ENCODE measurements around the gene IMP4.

Gene IMP4

DNA sequence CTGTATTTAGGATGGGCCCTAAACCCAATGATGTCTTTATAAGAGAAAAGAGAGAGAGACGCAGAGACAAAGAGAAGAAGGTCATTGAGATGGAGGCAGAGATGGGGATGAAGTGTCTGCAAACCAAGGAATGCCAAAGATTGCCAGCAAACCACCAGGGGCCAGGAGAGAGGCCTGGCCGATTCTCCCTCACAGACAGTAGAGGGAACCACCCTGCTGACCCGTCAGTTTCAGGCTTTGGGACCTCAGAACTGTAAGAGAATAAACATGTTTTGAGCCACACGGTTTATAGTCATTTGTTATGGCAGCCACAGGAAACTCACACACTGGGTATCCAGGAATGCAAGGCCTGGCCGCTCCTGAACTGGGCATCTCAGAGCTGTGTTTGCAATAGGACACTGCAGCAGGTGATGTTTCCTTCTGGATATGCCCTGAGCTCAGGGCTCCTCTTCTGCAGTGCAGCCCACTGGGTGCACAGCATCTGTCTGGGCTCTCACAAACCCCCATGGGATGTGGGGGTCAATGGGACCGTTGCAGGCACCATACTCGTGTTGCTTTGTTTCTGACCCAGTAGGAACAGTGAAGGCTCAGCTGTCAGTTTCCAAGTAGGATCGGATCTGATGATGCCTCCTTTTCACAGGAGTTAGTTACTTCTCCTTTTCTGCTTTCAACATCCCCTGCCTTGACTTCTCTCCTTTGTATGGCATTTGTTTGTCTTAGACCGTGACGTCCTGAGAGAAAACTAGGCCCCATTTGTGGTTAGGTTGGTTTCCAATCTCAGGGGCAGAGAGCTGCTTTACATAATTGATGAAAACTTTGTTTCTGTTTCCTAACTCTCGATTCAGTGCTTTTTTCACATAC lies 34.0 kb downstream of the IMP4 start:
- DNase-seq (ENCODE audit: low read depth, low spot score): no peak

DNA sequence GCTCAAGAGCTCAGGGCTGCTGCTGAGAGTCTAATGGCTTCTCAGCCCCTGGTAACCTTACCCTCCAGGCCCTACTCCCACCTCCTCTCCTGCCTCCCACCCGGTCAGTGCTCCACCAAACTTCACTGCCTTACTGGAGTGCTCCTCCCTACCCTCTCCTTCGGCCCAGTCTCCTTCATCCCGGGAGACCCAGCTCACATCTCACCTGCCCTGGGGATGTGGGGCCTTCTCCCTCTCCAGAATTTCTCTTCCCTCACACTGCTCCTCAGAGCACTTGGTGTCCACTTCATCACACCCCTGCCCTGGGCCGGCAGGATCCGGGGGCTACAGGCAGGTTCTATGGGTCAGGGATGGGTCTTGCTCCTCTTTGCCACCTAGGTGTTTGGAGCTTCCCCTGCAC lies 34.8 kb downstream of the IMP4 start:
- no peak for DNase-seq (ENCODE audit: low read depth, low spot score)

DNA sequence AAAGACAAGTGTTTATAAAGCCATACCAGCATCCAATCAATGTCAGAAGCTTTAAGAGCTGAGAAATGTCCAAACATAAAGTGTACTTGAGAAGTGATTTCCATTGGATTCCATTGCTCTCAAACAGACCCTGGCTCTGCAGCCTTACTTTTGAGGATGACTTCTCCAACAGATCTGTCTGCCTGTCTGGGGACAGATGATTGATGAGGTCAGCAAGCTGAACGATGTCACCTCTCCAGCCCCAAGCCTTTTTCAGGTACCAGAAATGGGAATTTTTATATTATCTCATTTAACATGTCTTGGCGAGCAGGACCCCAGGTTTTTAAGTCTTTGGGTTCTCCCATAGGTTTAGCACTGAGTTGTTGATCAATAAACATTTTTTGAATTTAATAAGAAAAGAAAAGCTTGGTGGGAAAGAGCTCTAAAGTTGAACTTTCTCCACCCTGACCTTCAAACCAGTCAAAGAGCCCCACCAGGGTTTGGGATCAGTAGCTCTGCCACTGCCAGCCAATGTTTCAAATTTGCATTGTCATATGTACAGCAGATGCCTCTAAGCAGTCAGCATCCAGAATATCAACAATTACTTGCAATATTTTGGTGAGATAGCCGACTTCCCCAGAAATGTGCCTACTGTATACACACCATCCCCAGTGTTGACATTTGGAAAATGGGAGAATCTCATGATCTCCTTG lies 35.7 kb downstream of the IMP4 start:
- no peak for DNase-seq (ENCODE audit: low read depth, low spot score)

DNA sequence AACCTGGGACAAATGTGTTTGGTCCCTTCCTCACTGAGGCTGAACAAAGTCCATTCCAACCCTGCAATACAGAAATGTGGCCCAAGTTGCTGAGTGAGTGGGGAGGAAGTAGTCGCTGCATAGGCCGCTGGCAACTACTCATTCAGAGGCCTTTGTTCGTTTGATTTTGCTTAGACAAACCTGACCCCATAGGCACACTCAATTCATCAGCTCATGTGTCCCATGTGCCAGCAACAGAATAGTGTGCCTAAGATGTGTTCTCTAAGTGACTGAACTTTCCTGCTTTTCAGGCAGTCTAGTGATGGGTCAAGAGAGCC lies 36.2 kb downstream of the IMP4 start:
- no peak for DNase-seq (ENCODE audit: low read depth, low spot score)

DNA sequence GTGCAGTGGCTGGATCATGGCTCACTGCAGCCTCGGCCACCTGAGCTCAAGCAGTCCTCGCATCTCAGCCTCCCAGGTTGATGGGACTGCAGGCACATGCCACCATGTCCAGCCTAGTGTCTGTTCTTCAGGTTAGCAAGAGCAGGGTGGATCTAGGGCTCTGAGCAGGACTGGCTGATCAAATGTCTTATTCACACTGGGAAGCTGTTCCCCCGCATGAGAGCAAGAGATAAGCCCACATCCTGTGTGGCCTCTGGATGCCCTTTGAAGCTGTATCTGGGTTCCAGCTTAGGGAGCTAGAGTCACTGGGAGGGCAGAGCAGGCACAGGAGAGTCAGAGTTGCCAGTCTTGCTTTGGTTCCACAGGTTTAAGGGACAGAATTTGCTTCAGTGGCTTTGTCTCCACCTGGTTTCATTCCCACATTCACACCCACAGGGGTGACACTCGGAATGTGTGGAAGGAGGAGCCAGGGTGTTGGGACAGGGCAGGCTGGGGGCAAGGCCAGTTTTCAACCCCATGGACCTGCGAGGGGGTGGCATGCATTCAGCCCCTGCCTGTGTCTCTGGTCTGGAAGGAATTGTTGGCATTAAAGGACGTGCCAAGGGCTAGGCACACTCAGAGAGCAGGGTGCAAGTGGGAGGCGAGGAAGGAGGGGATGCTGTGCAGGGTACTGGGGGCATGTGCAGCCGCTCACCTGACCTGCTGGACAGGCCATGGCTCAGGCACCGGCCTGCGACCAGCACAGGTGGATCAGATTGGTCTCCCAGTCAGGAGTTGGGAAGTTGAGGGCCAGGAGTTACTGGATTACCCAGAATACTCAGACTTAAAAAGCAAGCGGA lies 37.6 kb downstream of the IMP4 start:
- no peak for DNase-seq (ENCODE audit: low read depth, low spot score)

DNA sequence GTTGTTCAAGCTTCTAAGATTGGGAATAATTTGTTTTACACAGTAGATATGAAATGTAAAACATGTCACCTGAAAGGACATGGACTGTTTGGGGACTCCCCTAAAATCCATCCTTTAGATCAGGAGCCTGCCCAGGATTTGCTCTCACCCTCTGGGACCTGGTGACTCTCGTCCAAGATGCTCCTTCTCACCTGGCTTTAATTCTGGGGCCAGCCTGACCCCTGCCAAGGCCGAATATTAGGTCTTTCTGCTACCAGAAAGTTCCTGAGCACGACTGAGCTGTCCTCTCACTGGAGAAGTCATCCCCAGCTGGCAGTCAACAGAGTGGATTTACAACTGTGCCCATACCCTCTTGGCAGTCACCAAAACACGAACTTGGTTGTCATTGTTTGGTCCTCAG lies 38.4 kb downstream of the IMP4 start:
- DNase-seq (ENCODE audit: low read depth, low spot score): no peak

DNA sequence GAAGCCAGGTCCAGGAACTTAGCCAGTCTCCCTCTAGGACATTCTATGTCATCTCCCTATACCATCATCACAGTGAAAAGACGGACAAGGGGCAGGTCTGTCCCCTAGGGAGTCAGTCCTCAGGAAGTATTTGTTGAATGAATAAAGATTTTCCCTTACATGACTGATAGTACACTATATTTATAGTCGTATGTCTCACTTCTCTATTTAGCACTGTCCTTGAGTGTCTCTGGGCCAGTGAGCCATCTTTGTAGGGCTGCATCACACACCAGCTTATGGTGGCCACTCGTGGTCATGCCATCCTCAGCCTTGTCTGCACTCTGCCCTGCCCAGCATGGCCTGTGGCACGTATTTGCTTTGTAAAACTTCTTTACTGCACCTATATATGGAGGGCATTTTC lies 38.9 kb downstream of the IMP4 start:
- DNase-seq (ENCODE audit: low read depth, low spot score): no peak

DNA sequence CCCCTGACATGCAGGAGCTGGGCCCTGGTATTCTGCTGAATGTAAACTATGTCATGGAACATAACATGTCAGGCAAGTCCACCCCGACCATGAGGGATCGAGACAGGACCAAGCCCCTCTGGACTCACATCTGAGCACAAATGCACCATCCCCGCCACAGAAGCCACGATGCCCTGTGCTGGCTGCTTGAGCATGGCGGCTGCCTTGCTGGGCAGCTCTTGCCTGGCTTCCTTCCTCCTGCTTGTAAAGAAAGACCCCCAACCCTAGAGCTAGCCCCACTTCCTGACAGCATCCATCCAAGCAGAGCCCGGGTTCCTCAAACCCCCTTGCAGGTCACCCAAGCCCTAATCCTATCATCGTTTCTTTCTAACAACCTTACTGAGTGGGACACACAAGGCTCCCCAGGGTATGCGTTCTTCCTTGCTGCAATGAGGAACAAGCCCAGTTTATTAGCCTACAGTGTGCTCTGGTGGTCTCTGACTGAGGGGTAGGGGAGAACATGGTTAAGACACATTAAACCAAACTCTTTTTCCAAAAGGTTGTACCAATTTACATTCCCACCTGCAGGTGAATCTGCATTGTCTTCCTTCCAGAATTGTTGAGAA lies 39.7 kb downstream of the IMP4 start:
- DNase-seq (ENCODE audit: low read depth, low spot score): no peak

DNA sequence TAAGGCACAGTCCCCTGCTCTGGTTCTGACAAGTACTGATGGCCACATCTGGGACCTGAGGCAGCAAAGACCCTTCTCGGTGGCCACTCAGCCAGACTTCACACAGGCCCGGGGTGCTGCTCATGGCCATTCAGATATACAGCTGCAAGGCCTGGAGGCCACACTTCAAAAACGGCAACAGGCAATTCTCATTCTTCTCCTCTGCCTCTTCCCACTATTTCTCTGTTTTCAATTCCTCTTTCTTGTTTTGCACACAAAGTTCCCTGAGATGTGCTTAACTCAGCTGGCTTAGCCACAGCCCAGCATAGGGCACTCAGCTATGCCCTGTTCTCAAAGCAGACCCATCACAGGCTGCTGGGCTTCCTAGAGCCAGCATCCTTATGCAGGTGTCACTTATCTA lies 43.0 kb downstream of the IMP4 start:
- DNase-seq (ENCODE audit: low read depth, low spot score): no peak

DNA sequence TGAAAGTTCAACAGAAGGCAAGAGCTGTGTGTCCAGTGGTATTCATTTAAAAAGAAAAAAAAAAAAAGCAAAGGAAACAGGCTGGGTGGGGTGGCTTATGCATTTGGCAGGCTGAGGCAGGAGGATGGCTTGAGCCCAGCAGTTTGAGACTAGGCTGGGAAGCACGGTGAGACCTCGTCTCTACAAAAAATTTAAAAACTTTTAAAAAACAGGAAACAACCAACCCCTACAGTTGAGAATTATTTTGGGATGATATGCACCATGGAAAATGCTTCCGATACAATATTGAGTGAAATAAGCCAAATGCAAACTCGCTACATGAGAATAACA lies 44.3 kb downstream of the IMP4 start:
- no peak for DNase-seq (ENCODE audit: low read depth, low spot score)

DNA sequence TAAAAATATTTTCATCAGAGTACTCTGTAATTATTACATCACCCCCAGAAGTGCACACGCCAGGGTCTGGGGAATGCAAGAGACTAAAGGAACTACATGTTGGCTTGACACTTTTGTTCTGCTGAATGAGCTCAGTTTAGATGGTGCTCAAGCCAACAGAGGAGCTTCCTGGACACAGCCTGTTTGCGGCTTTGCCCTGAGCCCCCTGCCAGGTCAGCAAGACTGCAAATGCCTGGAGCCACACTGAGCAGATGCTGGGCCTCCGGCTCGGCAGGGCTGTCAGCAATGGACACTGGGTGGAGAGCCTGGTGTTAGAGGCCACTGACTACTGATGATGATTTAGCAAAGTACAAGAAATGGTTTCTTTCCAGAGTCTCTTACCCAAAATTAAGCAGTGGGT lies 45.1 kb downstream of the IMP4 start:
- no peak for DNase-seq (ENCODE audit: low read depth, low spot score)

DNA sequence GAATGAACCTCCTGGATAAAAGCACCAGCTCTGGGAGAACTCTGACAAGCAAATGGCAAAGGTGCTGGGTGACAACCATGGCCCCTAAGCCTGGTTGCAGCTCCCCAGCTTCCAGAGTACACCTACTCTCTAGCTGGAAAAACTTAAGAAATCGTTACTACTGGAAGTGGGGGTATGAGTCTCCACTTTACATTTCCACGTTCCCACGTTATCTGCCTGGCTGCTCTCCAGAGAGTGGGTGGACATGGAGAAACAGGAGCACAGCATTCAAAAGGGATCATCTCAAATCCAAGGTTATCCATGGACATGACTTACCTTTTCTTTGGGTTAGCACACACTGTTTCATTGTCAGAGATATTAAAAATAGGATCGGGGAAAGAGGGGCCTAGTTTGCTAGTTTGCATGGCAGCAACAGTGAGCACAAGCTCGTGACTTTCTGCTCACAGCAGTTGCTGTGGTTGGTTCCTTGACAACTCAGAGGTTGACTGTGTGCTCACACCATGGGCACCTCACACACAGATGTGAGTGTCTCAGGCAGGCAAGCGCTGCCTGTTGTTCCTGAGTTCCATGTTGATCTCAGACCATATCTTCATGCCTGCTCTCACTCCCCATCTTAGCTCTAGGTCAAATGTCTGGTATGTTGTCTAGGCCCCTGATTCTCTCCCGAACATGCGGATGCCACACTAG lies 45.7 kb downstream of the IMP4 start:
- no peak for DNase-seq (ENCODE audit: low read depth, low spot score)

DNA sequence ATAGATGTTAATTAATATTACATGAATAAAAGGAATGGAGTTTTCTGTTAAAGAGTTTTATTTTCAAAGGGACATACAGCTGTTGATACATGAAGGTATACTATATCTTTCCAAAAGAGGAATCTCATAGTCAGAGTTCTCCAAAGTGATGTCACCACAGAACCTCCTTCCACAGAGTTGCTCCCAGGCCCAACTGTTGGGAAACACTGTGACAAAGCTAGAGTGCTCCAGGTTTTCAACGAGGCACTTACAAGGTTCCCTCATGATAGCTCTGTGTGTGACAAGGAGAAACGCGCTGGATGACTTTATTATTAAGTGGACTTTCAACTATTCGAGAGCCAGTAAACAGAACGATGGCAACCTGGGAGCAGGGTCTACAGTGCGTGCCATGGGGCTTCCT lies 46.7 kb downstream of the IMP4 start:
- DNase-seq (ENCODE audit: low read depth, low spot score): no peak

DNA sequence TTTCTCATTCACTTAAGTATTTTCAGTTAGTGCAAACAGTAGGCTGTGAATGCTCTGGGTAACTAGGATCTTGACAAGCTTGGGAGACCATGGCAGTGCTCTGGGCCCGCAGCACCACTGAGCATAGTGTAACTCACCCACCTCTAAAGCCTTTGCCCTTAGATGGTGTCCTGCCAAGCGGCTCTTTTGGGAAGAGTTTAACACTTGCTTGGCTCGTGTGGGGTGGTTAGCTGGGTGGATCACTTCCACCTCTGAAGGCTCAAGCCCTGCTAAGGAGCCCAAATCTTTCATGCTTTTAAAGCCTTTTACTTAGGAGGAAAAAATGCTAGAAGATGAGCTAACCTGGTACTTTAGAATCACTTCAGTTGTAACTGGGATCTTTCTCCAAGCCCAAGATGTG lies 47.1 kb downstream of the IMP4 start:
- DNase-seq (ENCODE audit: low read depth, low spot score): no peak

DNA sequence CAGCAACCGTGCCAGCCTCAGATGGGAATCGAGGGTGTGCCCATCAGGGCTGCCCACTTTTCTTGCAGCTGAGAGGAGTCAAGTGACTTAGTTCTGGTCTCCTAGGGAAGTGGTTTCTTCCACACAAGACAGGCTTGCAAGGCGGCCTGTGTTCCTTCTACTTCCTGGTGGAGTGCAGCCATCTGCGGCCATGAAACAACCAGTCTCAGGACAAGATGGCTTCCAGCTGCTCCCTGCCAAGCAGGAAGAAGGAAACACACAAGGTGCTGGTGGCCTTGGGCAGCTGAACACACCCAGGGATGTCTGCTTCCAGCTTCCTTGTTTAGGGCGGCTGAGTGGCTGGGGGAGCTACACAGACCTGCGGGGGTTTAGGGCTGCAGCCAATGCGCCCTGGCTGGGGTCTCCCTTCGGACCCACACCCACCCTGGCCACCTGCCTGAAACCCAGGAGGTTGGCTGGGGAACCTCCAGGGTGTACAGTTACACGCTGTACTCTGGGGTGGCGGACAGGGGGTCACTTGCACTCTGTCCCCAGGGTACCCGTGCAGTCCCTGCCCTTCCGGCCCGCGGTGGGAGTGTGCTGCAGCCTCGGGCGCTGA lies 47.9 kb downstream of the IMP4 start:
- no peak for DNase-seq (ENCODE audit: low read depth, low spot score)

DNA sequence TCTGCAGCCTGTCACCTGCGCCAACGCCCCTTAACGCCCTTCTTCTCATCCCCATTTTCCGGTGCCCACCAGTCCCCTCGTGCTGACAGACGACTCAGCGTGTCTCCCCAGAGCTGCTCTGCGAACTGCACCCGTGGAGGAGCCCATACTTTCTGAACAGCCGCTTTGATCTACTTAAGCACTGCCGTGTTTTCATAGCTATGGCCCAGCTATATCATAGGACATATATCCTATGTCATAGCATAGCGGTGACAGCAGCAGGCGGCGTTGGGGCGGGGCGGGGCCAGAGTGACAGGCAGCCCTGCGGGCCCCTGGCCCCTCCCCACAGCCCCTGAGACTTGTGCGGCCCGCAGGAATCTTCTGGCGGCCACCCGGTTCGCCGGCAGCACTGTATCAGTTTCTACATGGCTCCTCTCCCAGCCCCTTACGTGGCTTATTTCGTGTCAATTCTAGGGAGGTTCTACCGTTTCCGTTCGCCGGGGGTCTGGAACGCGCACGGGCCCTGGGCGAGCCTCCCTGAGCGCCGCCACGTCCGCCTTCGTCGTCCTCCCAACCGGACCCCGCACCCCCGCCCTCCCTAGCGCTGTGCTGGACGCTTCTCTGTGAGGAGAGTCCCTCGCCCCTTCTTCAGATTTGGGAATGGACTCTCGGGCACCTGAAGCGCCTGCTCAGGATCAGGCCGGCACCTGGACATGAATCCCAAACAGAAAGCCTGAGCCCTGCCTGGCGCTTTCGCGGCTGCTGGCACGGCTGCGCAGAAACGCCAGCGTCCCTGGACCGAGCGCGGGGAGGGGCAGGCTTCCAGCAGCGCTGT lies 48.6 kb downstream of the IMP4 start:
- no peak for DNase-seq (ENCODE audit: low read depth, low spot score)

DNA sequence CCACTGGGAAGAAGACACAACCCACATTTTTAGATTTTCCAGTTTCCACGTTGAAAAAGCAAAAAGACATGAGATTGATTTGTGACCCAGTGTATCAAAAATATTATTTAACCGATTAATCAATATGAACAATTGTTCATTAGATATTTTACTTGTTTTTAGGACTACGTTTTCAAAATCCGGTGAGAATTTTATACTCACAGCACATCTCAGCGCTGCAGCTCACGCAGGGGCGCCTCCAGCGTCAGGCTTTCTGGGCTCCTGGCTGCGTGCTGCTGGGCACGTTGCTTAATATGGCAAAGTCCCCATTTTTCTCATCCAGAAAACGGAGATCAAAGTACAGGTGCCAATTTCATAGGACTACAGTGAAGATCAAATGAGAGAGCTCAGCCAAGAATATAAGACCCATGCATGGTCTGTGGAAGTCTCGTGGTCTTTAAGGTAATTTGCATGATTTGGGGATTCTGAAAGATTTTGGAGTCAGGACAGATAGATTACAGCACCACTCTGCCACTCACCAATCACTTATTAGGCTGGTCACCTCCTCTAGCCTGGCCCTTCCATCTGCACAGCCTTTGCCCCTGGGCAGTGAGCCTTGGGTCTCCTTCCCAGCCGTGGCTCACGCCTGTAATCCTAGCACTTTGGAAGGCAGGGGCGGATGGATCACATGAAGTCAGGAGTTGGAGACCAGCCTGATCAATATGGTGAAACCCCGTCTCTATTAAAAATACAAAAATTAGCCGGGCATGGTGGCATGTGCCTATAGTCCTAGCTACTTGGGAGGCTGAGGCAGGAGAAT lies 49.4 kb downstream of the IMP4 start:
- no peak for DNase-seq (ENCODE audit: low read depth, low spot score)

DNA sequence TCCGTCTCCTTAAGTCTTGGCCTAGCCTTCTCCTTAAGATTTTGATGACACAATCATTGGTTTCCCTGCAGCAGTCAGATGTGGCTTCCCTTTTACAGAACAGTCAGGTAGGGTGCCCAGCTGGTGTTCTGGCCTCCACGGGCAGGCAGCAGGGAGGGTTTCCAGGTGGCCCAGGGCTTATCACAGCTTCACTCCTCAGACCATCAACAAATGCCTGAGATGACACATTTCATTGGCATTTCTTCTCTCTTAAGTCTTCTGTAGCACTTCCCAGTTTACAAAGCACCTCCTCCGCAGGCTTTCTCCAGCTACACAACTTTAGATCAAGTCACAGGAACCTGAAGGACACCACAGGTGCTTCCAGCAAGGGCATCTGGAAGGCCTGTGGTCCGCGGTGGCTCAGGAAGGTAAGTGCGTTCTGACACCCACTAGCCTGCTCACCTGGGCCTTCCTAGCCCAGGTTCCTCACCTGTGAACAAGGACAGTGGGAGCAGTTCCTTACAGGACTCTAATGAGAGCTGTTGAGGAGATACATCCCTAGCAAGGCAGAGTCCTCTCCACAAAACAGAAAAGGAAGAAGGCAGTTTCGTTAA lies 50.7 kb downstream of the IMP4 start:
- no peak for DNase-seq (ENCODE audit: low read depth, low spot score)

Measured in activated CD4-positive, CD25-positive, alpha-beta regulatory T cell treated with anti-CD3 and anti-CD28 coated beads, Interleukin-2, amount 50 U/mL, for 16 hours (primary cell).